ENCODE measurements around the gene CALML5. TPM values are rescaled to one million over a fixed set of nuclear protein-coding genes. Genes with fewer than 3 reads are reported as not detected.

Gene CALML5
- total RNA-seq, 1 experiment from 2014 or later, result not detected

DNA sequence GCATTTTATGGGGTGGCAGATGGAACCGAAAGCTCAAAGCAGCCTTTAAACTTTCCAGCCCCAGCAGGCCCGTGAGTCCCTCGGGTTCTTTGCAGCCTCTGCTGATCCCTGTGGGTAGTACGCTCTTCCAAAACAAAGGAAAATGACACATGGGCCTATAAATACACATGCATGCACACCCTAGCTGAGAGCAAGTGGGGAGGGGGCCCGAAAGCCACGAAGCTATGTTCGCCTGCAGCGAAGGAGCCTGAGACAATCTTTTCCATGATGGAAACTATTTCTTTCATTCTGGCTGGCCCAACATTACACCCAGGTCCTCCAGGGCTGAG is 32.2 kb downstream of the CALML5 start:
- no peaks in the 10 kb centered on the region for H3K36me3 ChIP-seq (ENCODE audit: control insufficient read depth, insufficient read depth, low read length)
- no peaks in the 10 kb centered on the region for H3K9me3 ChIP-seq (ENCODE audit: control insufficient read depth, insufficient read depth, low read depth, low read length)
- no peak for TF ChIP-seq POLR2AphosphoS5 (IDR thresholded peaks at IDR 0.05; ENCODE audit: low read depth, low read length)
- TF ChIP-seq, protein P1, sequence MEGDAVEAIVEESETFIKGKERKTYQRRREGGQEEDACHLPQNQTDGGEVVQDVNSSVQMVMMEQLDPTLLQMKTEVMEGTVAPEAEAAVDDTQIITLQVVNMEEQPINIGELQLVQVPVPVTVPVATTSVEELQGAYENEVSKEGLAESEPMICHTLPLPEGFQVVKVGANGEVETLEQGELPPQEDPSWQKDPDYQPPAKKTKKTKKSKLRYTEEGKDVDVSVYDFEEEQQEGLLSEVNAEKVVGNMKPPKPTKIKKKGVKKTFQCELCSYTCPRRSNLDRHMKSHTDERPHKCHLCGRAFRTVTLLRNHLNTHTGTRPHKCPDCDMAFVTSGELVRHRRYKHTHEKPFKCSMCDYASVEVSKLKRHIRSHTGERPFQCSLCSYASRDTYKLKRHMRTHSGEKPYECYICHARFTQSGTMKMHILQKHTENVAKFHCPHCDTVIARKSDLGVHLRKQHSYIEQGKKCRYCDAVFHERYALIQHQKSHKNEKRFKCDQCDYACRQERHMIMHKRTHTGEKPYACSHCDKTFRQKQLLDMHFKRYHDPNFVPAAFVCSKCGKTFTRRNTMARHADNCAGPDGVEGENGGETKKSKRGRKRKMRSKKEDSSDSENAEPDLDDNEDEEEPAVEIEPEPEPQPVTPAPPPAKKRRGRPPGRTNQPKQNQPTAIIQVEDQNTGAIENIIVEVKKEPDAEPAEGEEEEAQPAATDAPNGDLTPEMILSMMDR (IDR thresholded peaks at IDR 0.05), result no peak
- TF ChIP-seq, protein P2, sequence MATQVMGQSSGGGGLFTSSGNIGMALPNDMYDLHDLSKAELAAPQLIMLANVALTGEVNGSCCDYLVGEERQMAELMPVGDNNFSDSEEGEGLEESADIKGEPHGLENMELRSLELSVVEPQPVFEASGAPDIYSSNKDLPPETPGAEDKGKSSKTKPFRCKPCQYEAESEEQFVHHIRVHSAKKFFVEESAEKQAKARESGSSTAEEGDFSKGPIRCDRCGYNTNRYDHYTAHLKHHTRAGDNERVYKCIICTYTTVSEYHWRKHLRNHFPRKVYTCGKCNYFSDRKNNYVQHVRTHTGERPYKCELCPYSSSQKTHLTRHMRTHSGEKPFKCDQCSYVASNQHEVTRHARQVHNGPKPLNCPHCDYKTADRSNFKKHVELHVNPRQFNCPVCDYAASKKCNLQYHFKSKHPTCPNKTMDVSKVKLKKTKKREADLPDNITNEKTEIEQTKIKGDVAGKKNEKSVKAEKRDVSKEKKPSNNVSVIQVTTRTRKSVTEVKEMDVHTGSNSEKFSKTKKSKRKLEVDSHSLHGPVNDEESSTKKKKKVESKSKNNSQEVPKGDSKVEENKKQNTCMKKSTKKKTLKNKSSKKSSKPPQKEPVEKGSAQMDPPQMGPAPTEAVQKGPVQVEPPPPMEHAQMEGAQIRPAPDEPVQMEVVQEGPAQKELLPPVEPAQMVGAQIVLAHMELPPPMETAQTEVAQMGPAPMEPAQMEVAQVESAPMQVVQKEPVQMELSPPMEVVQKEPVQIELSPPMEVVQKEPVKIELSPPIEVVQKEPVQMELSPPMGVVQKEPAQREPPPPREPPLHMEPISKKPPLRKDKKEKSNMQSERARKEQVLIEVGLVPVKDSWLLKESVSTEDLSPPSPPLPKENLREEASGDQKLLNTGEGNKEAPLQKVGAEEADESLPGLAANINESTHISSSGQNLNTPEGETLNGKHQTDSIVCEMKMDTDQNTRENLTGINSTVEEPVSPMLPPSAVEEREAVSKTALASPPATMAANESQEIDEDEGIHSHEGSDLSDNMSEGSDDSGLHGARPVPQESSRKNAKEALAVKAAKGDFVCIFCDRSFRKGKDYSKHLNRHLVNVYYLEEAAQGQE (IDR thresholded peaks at IDR 0.05; ENCODE audit: insufficient read depth in 1 of 2, low read depth in 2 of 2, low read length in 1 of 2), result no peak
- TF ChIP-seq TCF7L2 (IDR thresholded peaks at IDR 0.05; ENCODE audit: low read depth, low read length), result no peak
- TF ChIP-seq SIN3A (IDR thresholded peaks at IDR 0.05; ENCODE audit: borderline replicate concordance, insufficient read depth, low read depth, low read length), result no peak
- intact Hi-C loops (cut with micrococcal nuclease; ENCODE audit: unreplicated experiment), result no loop called here
- H3K4me3 ChIP-seq (ENCODE audit: low read depth in 2 of 2, low read length in 2 of 2), result no peak overlapping the region
- H3K4me1 ChIP-seq (ENCODE audit: control insufficient read depth, insufficient read depth, low read length), result no peaks in the 10 kb centered on the region
- ATAC-seq (no peak), DNase-seq (ENCODE audit: low read depth, low spot score) (no peak)
- H3K27me3 ChIP-seq (ENCODE audit: control insufficient read depth, insufficient read depth, low read length), result no peaks in the 10 kb centered on the region
- ChIA-PET CTCF (interaction anchor here (0.6 kb wide), 1 partner anchor 169 kb away, joined by 7 read pairs; no protein-coding TSS in a partner anchor), POLR2A (no interaction called here)
- H3K27ac ChIP-seq (ENCODE audit: low read length), result no peak overlapping the region
- BruUV-seq (replicated peaks), result no TSS peak
- in situ Hi-C loops (cut with HindIII; ENCODE audit: low pct_unique_long_range_greater_than_20kb, low sequenced_read_pairs), result no loop called here

DNA sequence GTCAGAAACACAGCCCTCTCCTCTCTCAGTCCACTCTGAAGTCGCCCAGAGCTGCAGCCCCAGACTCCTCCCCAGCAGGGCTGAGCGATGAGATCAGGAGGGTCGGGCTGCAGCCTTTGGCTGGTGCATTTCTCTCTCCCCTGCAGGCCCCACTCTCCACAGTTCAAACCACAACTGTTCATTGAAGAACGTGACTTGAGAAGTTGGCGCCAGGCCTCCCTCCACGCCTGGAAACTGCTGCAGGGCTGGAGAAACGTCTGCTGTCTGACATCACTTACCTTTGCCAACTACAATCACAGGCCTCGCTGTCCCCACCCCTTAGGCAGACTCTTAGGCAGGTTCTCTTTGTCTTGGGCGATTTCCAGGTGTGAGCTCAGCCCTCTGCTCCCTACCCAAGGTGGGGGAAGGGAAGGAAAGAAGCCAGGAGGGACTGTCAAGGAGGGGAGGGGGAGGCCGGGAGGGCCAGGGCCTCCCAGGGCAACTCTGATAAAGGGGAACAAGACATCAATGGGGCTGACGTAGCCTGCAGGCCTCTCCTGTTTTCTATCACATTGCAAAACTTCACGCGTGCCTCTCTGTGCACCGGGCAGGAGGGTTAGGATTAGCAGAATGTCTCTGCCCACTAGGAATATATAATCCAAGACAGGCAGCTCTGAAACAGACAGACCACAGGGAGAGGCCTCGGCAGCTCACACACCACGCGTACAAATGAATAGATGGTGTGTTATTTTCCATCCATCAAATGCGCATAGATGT is 32.7 kb downstream of the CALML5 start:
- CTCF ChIA-PET, result interaction anchor here (0.5 to 0.6 kb wide), 2 partner anchors 169 to 190 kb away, joined by 3 to 7 read pairs; no protein-coding TSS in a partner anchor

More for the DNA sequence above, 32.7 kb downstream of the CALML5 start:
- Histone ChIP-seq H3K4me1 (ENCODE audit: control insufficient read depth, insufficient read depth, low read length) (no peaks in the 10 kb centered on the region), H3K36me3 (ENCODE audit: control insufficient read depth, insufficient read depth, low read length) (no peaks in the 10 kb centered on the region), H3K9me3 (ENCODE audit: control insufficient read depth, insufficient read depth, low read depth, low read length) (no peaks in the 10 kb centered on the region), H3K27me3 (ENCODE audit: control insufficient read depth, insufficient read depth, low read length) (no peaks in the 10 kb centered on the region), H3K27ac (ENCODE audit: low read length) (no peak overlapping the region), H3K4me3 (ENCODE audit: low read depth in 2 of 2, low read length in 2 of 2) (no peak overlapping the region)
- peak; percentile 53; the same call in 1 of the 2 replicates for ATAC-seq
- POLR2A ChIA-PET, result no interaction called here
- no peak for DNase-seq (ENCODE audit: low read depth, low spot score)
- intact Hi-C loops (cut with micrococcal nuclease; ENCODE audit: unreplicated experiment) (no loop called here), in situ Hi-C loops (cut with HindIII; ENCODE audit: low pct_unique_long_range_greater_than_20kb, low sequenced_read_pairs) (no loop called here)
- BruUV-seq (replicated peaks), result no TSS peak
- TF ChIP-seq, protein P1 (IDR thresholded peaks at IDR 0.05), result no peak
- TF ChIP-seq TCF7L2 (IDR thresholded peaks at IDR 0.05; ENCODE audit: low read depth, low read length), result no peak
- no peak for TF ChIP-seq SIN3A (IDR thresholded peaks at IDR 0.05; ENCODE audit: borderline replicate concordance, insufficient read depth, low read depth, low read length)
- no peak for TF ChIP-seq POLR2AphosphoS5 (IDR thresholded peaks at IDR 0.05; ENCODE audit: low read depth, low read length)
- TF ChIP-seq, protein P2 (IDR thresholded peaks at IDR 0.05; ENCODE audit: insufficient read depth in 1 of 2, low read depth in 2 of 2, low read length in 1 of 2), result no peak
